Thymus (tissue), 11 donors: Measurements from ENCODE around the gene SYTL2. TPM values are rescaled to one million over a fixed set of nuclear protein-coding genes. Genes with fewer than 3 reads are reported as not detected.

ENCODE experiments used
- DNase-seq, 9 donors: peaks; one replicate each; pipeline ENCODE4 v3.0.0-alpha.2; 2013; ENCODE audit warnings: low spot score in 9 of 9, low read depth in 6 of 9, missing footprints in 1 of 9
- H3K27ac ChIP-seq, 2 donors: one replicate each; pipeline ENCODE4 v1.5.1; 2013; ENCODE audit warnings: control low read depth in 1 of 2, low read depth in 1 of 2, low read length in 1 of 2, mild to moderate bottlenecking in 1 of 2, moderate library complexity in 1 of 2
- H3K27me3 ChIP-seq, 2 donors: one replicate each; pipeline ENCODE4 v1.5.1; 2013; ENCODE audit warnings: low read length in 1 of 2; ENCODE audit not compliant: control insufficient read depth in 2 of 2, insufficient read depth in 1 of 2
- H3K36me3 ChIP-seq, 2 donors: one replicate each; pipeline ENCODE4 v1.5.1; 2013; ENCODE audit warnings: low read length in 1 of 2, mild to moderate bottlenecking in 1 of 2, moderate library complexity in 1 of 2; ENCODE audit not compliant: control insufficient read depth in 2 of 2, insufficient read depth in 2 of 2
- H3K4me1 ChIP-seq, 2 donors: one replicate each; pipeline ENCODE4 v1.5.1; 2013; ENCODE audit warnings: low read length in 2 of 2; ENCODE audit not compliant: control insufficient read depth in 2 of 2, insufficient read depth in 2 of 2
- H3K4me3 ChIP-seq, 2 donors: one replicate each; pipeline ENCODE4 v1.5.1; 2013; ENCODE audit warnings: low read length in 2 of 2, control low read depth in 1 of 2, mild to moderate bottlenecking in 1 of 2
- H3K9me3 ChIP-seq, 2 donors: one replicate each; pipeline ENCODE4 v1.5.1; 2013; ENCODE audit warnings: low read length in 1 of 2, mild to moderate bottlenecking in 1 of 2; ENCODE audit not compliant: control insufficient read depth in 2 of 2, insufficient read depth in 1 of 2
- WGBS: extraction: QIAGEN DNeasy Blood & Tissue Kit; methylation state at CpG from one replicate; pipeline ENCODE4 v1.1.7; 2013; 5-methylcytosine and 5-hydroxymethylcytosine counted together
- polyA plus RNA-seq: library from polyadenylated mRNA; stranded (reverse); fragments of 200-250 nt; gene quantifications from one replicate; pipeline ENCODE4 v1.2.3, GENCODE V29; 2013
- total RNA-seq: library from RNA; stranded (reverse); fragments of 120-200 nt; gene quantifications from one replicate; pipeline ENCODE4 v1.2.4, GENCODE V29; 2013
- donor health status: healthy.

Gene SYTL2
- total and polyA plus RNA-seq, 2 donors = 15.1 to 22.2 TPM

GRCh38 chr11:85774256-85775101 lies 36.5 kb downstream of the SYTL2 start:
- H3K4me3 ChIP-seq = no peak overlapping the region
- no peaks in the 10 kb centered on the region for H3K36me3 ChIP-seq
- H3K4me1 ChIP-seq = no peaks in the 10 kb centered on the region
- H3K27ac ChIP-seq = no peak overlapping the region
- H3K27me3 ChIP-seq = peaks cover 2 to 7% of the 10 kb centered on the region in 2 donors
- H3K9me3 ChIP-seq = peaks cover 1 to 3% of the 10 kb centered on the region in 2 donors
- no peak for DNase-seq
- 64% methylated on average over 4 of the region's 4 CpGs for WGBS

- Histone ChIP-seq H3K4me3 (no peak overlapping the region), H3K4me1 (no peaks in the 10 kb centered on the region), H3K27ac (no peak overlapping the region), H3K36me3 (no peaks in the 10 kb centered on the region), H3K27me3 (peaks cover 2 to 11% of the 10 kb centered on the region in 2 donors), H3K9me3 (peaks cover 1 to 3% of the 10 kb centered on the region in 2 donors)
- DNase-seq = no peak
Observed at GRCh38 chr11:85772695-85773094, 38.2 kb downstream of the SYTL2 start.

- WGBS = 97% methylated on average over 3 of the region's 3 CpGs
- no peak overlapping the region for H3K27ac ChIP-seq
- H3K4me1 ChIP-seq = no peaks in the 10 kb centered on the region
- H3K4me3 ChIP-seq = no peak overlapping the region
- peaks cover 1 to 3% of the 10 kb centered on the region in 2 donors for H3K9me3 ChIP-seq
- no peak for DNase-seq
- peaks cover 7 to 16% of the 10 kb centered on the region in 2 donors for H3K27me3 ChIP-seq
- H3K36me3 ChIP-seq = no peaks in the 10 kb centered on the region
Observed at GRCh38 chr11:85771568-85771967, 39.4 kb downstream of the SYTL2 start.

- no peak overlapping the region for H3K27ac ChIP-seq
- H3K27me3 ChIP-seq = peaks cover 5 to 29% of the 10 kb centered on the region in 2 donors
- DNase-seq = no peak
- H3K4me1 ChIP-seq = no peaks in the 10 kb centered on the region
- 85% methylated on average over 5 of the region's 5 CpGs for WGBS
- H3K9me3 ChIP-seq = peaks cover 1 to 3% of the 10 kb centered on the region in 2 donors
- H3K4me3 ChIP-seq = no peak overlapping the region
- no peaks in the 10 kb centered on the region for H3K36me3 ChIP-seq
Observed at GRCh38 chr11:85769771-85770170, 41.2 kb downstream of the SYTL2 start.

- Histone ChIP-seq H3K4me3 (no peak overlapping the region), H3K27me3 (peaks cover 10 to 38% of the 10 kb centered on the region in 2 donors), H3K36me3 (no peaks in the 10 kb centered on the region), H3K9me3 (peaks cover 1 to 3% of the 10 kb centered on the region in 2 donors), H3K27ac (no peak overlapping the region), H3K4me1 (no peaks in the 10 kb centered on the region)
- DNase-seq = no peak
- WGBS = 96% methylated on average over 1 of the region's 1 CpG
Observed at GRCh38 chr11:85768473-85769146, 42.3 kb downstream of the SYTL2 start.

- Histone ChIP-seq H3K27me3 (peaks cover 19 to 50% of the 10 kb centered on the region in 2 donors), H3K27ac (no peak overlapping the region), H3K9me3 (peaks cover 1 to 3% of the 10 kb centered on the region in 2 donors), H3K36me3 (no peaks in the 10 kb centered on the region), H3K4me1 (no peaks in the 10 kb centered on the region), H3K4me3 (no peak overlapping the region)
- DNase-seq = no peak
- WGBS = 99% methylated on average over 2 of the region's 2 CpGs
Observed at GRCh38 chr11:85767246-85767945, 43.5 kb downstream of the SYTL2 start.

GRCh38 chr11:85766721-85767161 lies 44.2 kb downstream of the SYTL2 start:
- H3K36me3 ChIP-seq = no peaks in the 10 kb centered on the region
- no peaks in the 10 kb centered on the region for H3K4me1 ChIP-seq
- WGBS = 92% methylated on average over 2 of the region's 2 CpGs
- H3K27me3 ChIP-seq = peaks cover 26 to 53% of the 10 kb centered on the region in 2 donors
- H3K27ac ChIP-seq = no peak overlapping the region
- H3K9me3 ChIP-seq = peaks cover 1 to 3% of the 10 kb centered on the region in 2 donors
- no peak for DNase-seq
- no peak overlapping the region for H3K4me3 ChIP-seq

GRCh38 chr11:85764796-85765195 lies 46.1 kb downstream of the SYTL2 start:
- H3K27ac ChIP-seq = no peak overlapping the region
- peaks cover 1 to 3% of the 10 kb centered on the region in 2 donors for H3K9me3 ChIP-seq
- no peaks in the 10 kb centered on the region for H3K36me3 ChIP-seq
- no peak overlapping the region for H3K4me3 ChIP-seq
- peaks cover 36 to 70% of the 10 kb centered on the region in 2 donors for H3K27me3 ChIP-seq
- DNase-seq = no peak
- H3K4me1 ChIP-seq = no peaks in the 10 kb centered on the region
- WGBS = 96% methylated on average over 4 of the region's 4 CpGs

- H3K27me3 ChIP-seq = peaks cover 40 to 80% of the 10 kb centered on the region in 2 donors
- DNase-seq = no peak
- H3K4me3 ChIP-seq = no peak overlapping the region
- H3K4me1 ChIP-seq = no peaks in the 10 kb centered on the region
- WGBS = 94% methylated on average over 1 of the region's 1 CpG
- no peaks in the 10 kb centered on the region for H3K9me3 ChIP-seq
- H3K27ac ChIP-seq = no peak overlapping the region
- H3K36me3 ChIP-seq = no peaks in the 10 kb centered on the region
Observed at GRCh38 chr11:85762226-85762625, 48.7 kb downstream of the SYTL2 start.
